ENCODE data around the gene PKNOX2. TPM values are rescaled to one million over a fixed set of nuclear protein-coding genes. Genes with fewer than 3 reads are reported as not detected.

Gene PKNOX2
- total and polyA plus RNA-seq, 2 of the 8 experiments (the other 6 are each of a cell fraction or from before 2014, with no cell fraction given) = 2.0 TPM

GRCh38 chr11:125446279-125446678 lies 281.7 kb downstream of the PKNOX2 start (continued):
- TF ChIP-seq, protein P1, sequence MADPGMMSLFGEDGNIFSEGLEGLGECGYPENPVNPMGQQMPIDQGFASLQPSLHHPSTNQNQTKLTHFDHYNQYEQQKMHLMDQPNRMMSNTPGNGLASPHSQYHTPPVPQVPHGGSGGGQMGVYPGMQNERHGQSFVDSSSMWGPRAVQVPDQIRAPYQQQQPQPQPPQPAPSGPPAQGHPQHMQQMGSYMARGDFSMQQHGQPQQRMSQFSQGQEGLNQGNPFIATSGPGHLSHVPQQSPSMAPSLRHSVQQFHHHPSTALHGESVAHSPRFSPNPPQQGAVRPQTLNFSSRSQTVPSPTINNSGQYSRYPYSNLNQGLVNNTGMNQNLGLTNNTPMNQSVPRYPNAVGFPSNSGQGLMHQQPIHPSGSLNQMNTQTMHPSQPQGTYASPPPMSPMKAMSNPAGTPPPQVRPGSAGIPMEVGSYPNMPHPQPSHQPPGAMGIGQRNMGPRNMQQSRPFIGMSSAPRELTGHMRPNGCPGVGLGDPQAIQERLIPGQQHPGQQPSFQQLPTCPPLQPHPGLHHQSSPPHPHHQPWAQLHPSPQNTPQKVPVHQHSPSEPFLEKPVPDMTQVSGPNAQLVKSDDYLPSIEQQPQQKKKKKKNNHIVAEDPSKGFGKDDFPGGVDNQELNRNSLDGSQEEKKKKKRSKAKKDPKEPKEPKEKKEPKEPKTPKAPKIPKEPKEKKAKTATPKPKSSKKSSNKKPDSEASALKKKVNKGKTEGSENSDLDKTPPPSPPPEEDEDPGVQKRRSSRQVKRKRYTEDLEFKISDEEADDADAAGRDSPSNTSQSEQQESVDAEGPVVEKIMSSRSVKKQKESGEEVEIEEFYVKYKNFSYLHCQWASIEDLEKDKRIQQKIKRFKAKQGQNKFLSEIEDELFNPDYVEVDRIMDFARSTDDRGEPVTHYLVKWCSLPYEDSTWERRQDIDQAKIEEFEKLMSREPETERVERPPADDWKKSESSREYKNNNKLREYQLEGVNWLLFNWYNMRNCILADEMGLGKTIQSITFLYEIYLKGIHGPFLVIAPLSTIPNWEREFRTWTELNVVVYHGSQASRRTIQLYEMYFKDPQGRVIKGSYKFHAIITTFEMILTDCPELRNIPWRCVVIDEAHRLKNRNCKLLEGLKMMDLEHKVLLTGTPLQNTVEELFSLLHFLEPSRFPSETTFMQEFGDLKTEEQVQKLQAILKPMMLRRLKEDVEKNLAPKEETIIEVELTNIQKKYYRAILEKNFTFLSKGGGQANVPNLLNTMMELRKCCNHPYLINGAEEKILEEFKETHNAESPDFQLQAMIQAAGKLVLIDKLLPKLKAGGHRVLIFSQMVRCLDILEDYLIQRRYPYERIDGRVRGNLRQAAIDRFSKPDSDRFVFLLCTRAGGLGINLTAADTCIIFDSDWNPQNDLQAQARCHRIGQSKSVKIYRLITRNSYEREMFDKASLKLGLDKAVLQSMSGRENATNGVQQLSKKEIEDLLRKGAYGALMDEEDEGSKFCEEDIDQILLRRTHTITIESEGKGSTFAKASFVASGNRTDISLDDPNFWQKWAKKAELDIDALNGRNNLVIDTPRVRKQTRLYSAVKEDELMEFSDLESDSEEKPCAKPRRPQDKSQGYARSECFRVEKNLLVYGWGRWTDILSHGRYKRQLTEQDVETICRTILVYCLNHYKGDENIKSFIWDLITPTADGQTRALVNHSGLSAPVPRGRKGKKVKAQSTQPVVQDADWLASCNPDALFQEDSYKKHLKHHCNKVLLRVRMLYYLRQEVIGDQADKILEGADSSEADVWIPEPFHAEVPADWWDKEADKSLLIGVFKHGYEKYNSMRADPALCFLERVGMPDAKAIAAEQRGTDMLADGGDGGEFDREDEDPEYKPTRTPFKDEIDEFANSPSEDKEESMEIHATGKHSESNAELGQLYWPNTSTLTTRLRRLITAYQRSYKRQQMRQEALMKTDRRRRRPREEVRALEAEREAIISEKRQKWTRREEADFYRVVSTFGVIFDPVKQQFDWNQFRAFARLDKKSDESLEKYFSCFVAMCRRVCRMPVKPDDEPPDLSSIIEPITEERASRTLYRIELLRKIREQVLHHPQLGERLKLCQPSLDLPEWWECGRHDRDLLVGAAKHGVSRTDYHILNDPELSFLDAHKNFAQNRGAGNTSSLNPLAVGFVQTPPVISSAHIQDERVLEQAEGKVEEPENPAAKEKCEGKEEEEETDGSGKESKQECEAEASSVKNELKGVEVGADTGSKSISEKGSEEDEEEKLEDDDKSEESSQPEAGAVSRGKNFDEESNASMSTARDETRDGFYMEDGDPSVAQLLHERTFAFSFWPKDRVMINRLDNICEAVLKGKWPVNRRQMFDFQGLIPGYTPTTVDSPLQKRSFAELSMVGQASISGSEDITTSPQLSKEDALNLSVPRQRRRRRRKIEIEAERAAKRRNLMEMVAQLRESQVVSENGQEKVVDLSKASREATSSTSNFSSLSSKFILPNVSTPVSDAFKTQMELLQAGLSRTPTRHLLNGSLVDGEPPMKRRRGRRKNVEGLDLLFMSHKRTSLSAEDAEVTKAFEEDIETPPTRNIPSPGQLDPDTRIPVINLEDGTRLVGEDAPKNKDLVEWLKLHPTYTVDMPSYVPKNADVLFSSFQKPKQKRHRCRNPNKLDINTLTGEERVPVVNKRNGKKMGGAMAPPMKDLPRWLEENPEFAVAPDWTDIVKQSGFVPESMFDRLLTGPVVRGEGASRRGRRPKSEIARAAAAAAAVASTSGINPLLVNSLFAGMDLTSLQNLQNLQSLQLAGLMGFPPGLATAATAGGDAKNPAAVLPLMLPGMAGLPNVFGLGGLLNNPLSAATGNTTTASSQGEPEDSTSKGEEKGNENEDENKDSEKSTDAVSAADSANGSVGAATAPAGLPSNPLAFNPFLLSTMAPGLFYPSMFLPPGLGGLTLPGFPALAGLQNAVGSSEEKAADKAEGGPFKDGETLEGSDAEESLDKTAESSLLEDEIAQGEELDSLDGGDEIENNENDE (IDR thresholded peaks at IDR 0.05; ENCODE audit: insufficient replicate concordance, low read length) = no peak
- TF ChIP-seq MAFK (IDR thresholded peaks at IDR 0.05; ENCODE audit: low read depth, low read length) (no peak), RAD21 (IDR thresholded peaks at IDR 0.05 in 1 of 2, conservative IDR thresholded peaks at IDR 0.05 in 1 of 2; ENCODE audit: low read depth in 2 of 2, low read length in 2 of 2) (no peak), RXRA (IDR thresholded peaks at IDR 0.05; ENCODE audit: insufficient read depth, low read depth, low read length) (no peak), POLR2A (IDR thresholded peaks at IDR 0.05; ENCODE audit: control extremely low read depth in 1 of 2, low read depth in 2 of 2, low read length in 2 of 2) (no peak), PHF8 (conservative IDR thresholded peaks at IDR 0.05; ENCODE audit: low read depth, low read length) (no peak), CEBPB (IDR thresholded peaks at IDR 0.05; ENCODE audit: low read depth, low read length) (no peak), ATF3 (IDR thresholded peaks at IDR 0.05; ENCODE audit: insufficient read depth, low read depth, low read length) (no peak), POU5F1 (IDR thresholded peaks at IDR 0.05; ENCODE audit: low read depth, low read length) (no peak)

Measured in H1 (cell line).